HepG2 (cell line): ENCODE data around the gene UPK1A. TPM values are rescaled to one million over a fixed set of nuclear protein-coding genes. Genes with fewer than 3 reads are reported as not detected.

Experiments
- CREBL2 ChIP-seq: sonication (generic); formaldehyde crosslinking; IDR thresholded peaks from 2 replicates; pipeline ENCODE4 v1.8.1; 2023; ENCODE audit warnings: missing genetic modification reagents, mild to moderate bottlenecking, borderline replicate concordance
- EED ChIP-seq: sonication (generic); formaldehyde crosslinking; IDR thresholded peaks from 2 replicates; pipeline ENCODE4 v1.5.0; 2020; ENCODE audit warnings: mild to moderate bottlenecking, missing genetic modification reagents
- FOXJ3 ChIP-seq: sonication (generic); formaldehyde crosslinking; IDR thresholded peaks from 2 replicates; pipeline ENCODE4 v1.4.0; 2020; ENCODE audit warnings: missing genetic modification reagents, mild to moderate bottlenecking, borderline replicate concordance
- HIVEP1 ChIP-seq: sonication (generic); formaldehyde crosslinking; IDR thresholded peaks from 2 replicates; pipeline ENCODE4 v1.4.0; 2020; ENCODE audit warnings: mild to moderate bottlenecking, missing genetic modification reagents
- KDM6A ChIP-seq: IDR thresholded peaks from 2 replicates; pipeline ENCODE4 v1.6.1; 2016; ENCODE audit warnings: low read depth
- MAFG ChIP-seq: sonication (generic); formaldehyde crosslinking; IDR thresholded peaks from 2 replicates; pipeline ENCODE4 v1.5.1; 2020; ENCODE audit warnings: mild to moderate bottlenecking, missing genetic modification reagents
- MYNN ChIP-seq: sonication (generic); formaldehyde crosslinking; IDR thresholded peaks from 2 replicates; pipeline ENCODE4 v1.4.0; 2020; ENCODE audit warnings: mild to moderate bottlenecking, low read depth, missing genetic modification reagents
- NR2F1 ChIP-seq, 2 experiments: fragments of 450-650 bp in 1 of 2; formaldehyde crosslinking in 1 of 2; IDR thresholded peaks; 2 replicates each; pipeline versions ENCODE4 v1.5.0 to v1.6.1; 2016 to 2020; ENCODE audit warnings: mild to moderate bottlenecking in 1 of 2, missing compliant biosample characterization in 1 of 2, missing genetic modification reagents in 1 of 2, moderate library complexity in 1 of 2
- PLRG1 ChIP-seq: fragments of 450-650 bp; conservative IDR thresholded peaks from 2 replicates; pipeline ENCODE4 v1.6.1; 2016
- POGZ ChIP-seq: sonication (generic); formaldehyde crosslinking; IDR thresholded peaks from 2 replicates; pipeline ENCODE4 v1.4.0; 2020; ENCODE audit warnings: mild to moderate bottlenecking, missing genetic modification reagents
- REPIN1 ChIP-seq: sonication (generic); formaldehyde crosslinking; IDR thresholded peaks from 2 replicates; pipeline ENCODE4 v1.8.0; 2022; ENCODE audit warnings: missing genetic modification reagents, low read depth, mild to moderate bottlenecking, borderline replicate concordance
- SKI ChIP-seq: fragments of 450-650 bp; IDR thresholded peaks from one replicate; pipeline ENCODE4 v1.6.1; 2018; ENCODE audit warnings: mild to moderate bottlenecking; ENCODE audit not compliant: partially characterized antibody
- SMARCE1 ChIP-seq: fragments of 450-650 bp; IDR thresholded peaks from 2 replicates; pipeline ENCODE4 v1.6.1; 2017; ENCODE audit warnings: borderline replicate concordance
- TAF1 ChIP-seq: sonication (generic); formaldehyde crosslinking; IDR thresholded peaks from 2 replicates; pipeline ENCODE4 v1.4.0; 2020; ENCODE audit warnings: missing genetic modification reagents
- UBTF ChIP-seq: sonication (generic); formaldehyde crosslinking; IDR thresholded peaks from 2 replicates; pipeline ENCODE4 v1.4.0; 2020; ENCODE audit warnings: mild to moderate bottlenecking, missing genetic modification reagents
- ZMAT3 ChIP-seq: sonication (generic); formaldehyde crosslinking; conservative IDR thresholded peaks from 2 replicates; pipeline ENCODE4 v1.7.0; 2021; ENCODE audit warnings: missing genetic modification reagents
- ZMYM2 ChIP-seq: sonication (generic); formaldehyde crosslinking; IDR thresholded peaks from 2 replicates; pipeline ENCODE4 v1.8.0; 2022; ENCODE audit warnings: mild to moderate bottlenecking, missing genetic modification reagents
- ZNF230 ChIP-seq: sonication (generic); formaldehyde crosslinking; IDR thresholded peaks from 2 replicates; pipeline ENCODE4 v1.4.0; 2020; ENCODE audit warnings: mild to moderate bottlenecking, missing genetic modification reagents
- ZNF383 ChIP-seq: sonication (generic); formaldehyde crosslinking; IDR thresholded peaks from 2 replicates; pipeline ENCODE4 v1.4.0; 2020; ENCODE audit warnings: missing genetic modification reagents, mild to moderate bottlenecking, borderline replicate concordance
- ZNF549 ChIP-seq: sonication (generic); formaldehyde crosslinking; IDR thresholded peaks from 2 replicates; pipeline ENCODE4 v1.5.0; 2020; ENCODE audit warnings: missing genetic modification reagents
- polyA plus RNA-seq, 8 experiments: library from polyadenylated mRNA; depleted of rRNA in 3 of 8; stranded (reverse) in 7 of 8; unstranded in 1 of 8; fragments of >200 nt; fragmentation: Illumina TruSeq in 4 of 8; extraction: Trizol in 4 of 8; gene quantifications; 2 replicates each; pipeline versions ENCODE4 v1.2.1 to v1.2.3, GENCODE V29; 2011 to 2016; ENCODE audit warnings: low read depth in 4 of 8, missing spikeins in 1 of 8, mixed read lengths in 1 of 8; ENCODE audit not compliant: insufficient read depth in 1 of 8
- total RNA-seq, 5 experiments: library from RNA; depleted of rRNA; stranded (reverse); fragments of >200 nt; fragmentation: Illumina TruSeq; extraction: Trizol; gene quantifications; 2 replicates each; pipeline ENCODE4 v1.2.3, GENCODE V29; 2016; ENCODE audit warnings: low read depth in 1 of 5
- TF ChIP-seq, protein P1 (sequence below): sonication (generic); formaldehyde crosslinking; IDR thresholded peaks from 2 replicates; pipeline ENCODE4 v1.5.0; 2020; ENCODE audit warnings: mild to moderate bottlenecking, missing genetic modification reagents, moderate library complexity
- TF ChIP-seq, protein P2 (sequence below): IDR thresholded peaks from 2 replicates; pipeline ENCODE4 v1.6.1; 2018; ENCODE audit warnings: missing genetic modification reagents, mild to moderate bottlenecking, missing compliant biosample characterization
- TF ChIP-seq, protein P3 (sequence below): IDR thresholded peaks from 2 replicates; pipeline ENCODE4 v1.6.1; 2016; ENCODE audit warnings: low read depth, borderline replicate concordance
- TF ChIP-seq, protein P4 (sequence below): sonication (generic); formaldehyde crosslinking; IDR thresholded peaks from 2 replicates; pipeline ENCODE4 v1.4.0; 2020; ENCODE audit warnings: missing genetic modification reagents

The UPK1A gene
- total and polyA plus RNA-seq, 2 of the 13 experiments (the other 11 are each of a cell fraction or from before 2014, with no cell fraction given) = 2.9 TPM; not detected in 1

DNA sequence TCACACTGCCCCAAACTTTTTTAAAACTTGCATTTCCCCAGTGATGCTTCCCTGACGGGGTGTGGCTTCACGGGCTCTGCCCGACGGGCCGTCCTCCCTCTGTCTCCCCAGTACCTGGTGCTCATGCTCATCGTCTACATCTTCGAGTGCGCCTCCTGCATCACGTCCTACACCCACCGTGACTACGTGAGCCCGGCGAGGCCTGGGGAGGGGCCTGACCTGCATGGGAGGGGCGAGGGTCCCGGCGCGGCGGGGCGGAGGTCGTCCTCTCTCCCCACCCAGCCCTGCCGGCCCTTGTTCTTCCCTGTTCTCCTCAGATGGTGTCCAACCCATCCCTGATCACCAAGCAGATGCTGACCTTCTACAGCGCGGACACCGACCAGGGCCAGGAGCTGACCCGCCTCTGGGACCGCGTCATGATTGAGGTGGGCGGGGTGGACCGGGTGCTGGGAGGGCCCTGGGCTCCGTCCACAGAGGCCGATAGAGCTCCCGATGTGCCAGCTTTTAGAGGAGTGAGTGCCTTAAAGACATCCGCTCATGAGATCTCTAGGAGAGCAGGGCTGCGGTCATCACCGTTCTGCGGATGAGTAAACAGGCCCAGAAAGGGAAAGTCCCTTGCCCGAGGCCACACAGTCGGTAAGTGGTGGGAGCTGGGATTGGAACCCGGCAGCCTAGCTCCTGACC, 6.9 kb downstream of the UPK1A start (continued):
- TF ChIP-seq, protein P1, sequence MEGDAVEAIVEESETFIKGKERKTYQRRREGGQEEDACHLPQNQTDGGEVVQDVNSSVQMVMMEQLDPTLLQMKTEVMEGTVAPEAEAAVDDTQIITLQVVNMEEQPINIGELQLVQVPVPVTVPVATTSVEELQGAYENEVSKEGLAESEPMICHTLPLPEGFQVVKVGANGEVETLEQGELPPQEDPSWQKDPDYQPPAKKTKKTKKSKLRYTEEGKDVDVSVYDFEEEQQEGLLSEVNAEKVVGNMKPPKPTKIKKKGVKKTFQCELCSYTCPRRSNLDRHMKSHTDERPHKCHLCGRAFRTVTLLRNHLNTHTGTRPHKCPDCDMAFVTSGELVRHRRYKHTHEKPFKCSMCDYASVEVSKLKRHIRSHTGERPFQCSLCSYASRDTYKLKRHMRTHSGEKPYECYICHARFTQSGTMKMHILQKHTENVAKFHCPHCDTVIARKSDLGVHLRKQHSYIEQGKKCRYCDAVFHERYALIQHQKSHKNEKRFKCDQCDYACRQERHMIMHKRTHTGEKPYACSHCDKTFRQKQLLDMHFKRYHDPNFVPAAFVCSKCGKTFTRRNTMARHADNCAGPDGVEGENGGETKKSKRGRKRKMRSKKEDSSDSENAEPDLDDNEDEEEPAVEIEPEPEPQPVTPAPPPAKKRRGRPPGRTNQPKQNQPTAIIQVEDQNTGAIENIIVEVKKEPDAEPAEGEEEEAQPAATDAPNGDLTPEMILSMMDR = no peak; the same call in 1 of the 2 replicates
- no peak for TF ChIP-seq KDM6A (CRISPR knock-in tag)
- TF ChIP-seq ZNF230 (CRISPR knock-in tag) = no peak
- no peak for TF ChIP-seq NR2F1 (CRISPR knock-in tag; IDR thresholded peaks at IDR 0.05)
- no peak for TF ChIP-seq MAFG (CRISPR knock-in tag)
- no peak for TF ChIP-seq POGZ (CRISPR knock-in tag)
- TF ChIP-seq FOXJ3 (CRISPR knock-in tag) = no peak
- TF ChIP-seq, protein P2, sequence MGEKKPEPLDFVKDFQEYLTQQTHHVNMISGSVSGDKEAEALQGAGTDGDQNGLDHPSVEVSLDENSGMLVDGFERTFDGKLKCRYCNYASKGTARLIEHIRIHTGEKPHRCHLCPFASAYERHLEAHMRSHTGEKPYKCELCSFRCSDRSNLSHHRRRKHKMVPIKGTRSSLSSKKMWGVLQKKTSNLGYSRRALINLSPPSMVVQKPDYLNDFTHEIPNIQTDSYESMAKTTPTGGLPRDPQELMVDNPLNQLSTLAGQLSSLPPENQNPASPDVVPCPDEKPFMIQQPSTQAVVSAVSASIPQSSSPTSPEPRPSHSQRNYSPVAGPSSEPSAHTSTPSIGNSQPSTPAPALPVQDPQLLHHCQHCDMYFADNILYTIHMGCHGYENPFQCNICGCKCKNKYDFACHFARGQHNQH = no peak
- TF ChIP-seq HIVEP1 (CRISPR knock-in tag) = no peak
- TF ChIP-seq, protein P3, sequence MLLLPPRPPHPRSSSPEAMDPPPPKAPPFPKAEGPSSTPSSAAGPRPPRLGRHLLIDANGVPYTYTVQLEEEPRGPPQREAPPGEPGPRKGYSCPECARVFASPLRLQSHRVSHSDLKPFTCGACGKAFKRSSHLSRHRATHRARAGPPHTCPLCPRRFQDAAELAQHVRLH (CRISPR knock-in tag) = no peak
- TF ChIP-seq ZNF383 = no peak
- TF ChIP-seq TAF1 (CRISPR knock-in tag) = no peak
- no peak for TF ChIP-seq MYNN (CRISPR knock-in tag)
- TF ChIP-seq SKI = no peak
- TF ChIP-seq ZMYM2 (CRISPR knock-in tag) = no peak
- no peak for TF ChIP-seq UBTF (CRISPR knock-in tag)
- TF ChIP-seq ZMAT3 = no peak
- no peak for TF ChIP-seq ZNF549
- no peak for TF ChIP-seq CREBL2 (CRISPR knock-in tag)
- TF ChIP-seq REPIN1 (CRISPR knock-in tag) = no peak
- no peak for TF ChIP-seq EED (CRISPR knock-in tag)
- TF ChIP-seq, protein P4, sequence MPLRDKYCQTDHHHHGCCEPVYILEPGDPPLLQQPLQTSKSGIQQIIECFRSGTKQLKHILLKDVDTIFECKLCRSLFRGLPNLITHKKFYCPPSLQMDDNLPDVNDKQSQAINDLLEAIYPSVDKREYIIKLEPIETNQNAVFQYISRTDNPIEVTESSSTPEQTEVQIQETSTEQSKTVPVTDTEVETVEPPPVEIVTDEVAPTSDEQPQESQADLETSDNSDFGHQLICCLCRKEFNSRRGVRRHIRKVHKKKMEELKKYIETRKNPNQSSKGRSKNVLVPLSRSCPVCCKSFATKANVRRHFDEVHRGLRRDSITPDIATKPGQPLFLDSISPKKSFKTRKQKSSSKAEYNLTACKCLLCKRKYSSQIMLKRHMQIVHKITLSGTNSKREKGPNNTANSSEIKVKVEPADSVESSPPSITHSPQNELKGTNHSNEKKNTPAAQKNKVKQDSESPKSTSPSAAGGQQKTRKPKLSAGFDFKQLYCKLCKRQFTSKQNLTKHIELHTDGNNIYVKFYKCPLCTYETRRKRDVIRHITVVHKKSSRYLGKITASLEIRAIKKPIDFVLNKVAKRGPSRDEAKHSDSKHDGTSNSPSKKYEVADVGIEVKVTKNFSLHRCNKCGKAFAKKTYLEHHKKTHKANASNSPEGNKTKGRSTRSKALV (CRISPR knock-in tag) = no peak
- TF ChIP-seq SMARCE1 = no peak
- no peak for TF ChIP-seq PLRG1
